Adrenal gland (tissue), 12 donors: ENCODE measurements around the gene LRRIQ1. TPM values are rescaled to one million over a fixed set of nuclear protein-coding genes. Genes with fewer than 3 reads are reported as not detected.

Experiments
- DNase-seq, 7 donors: peaks; one replicate each; pipeline ENCODE4 v3.0.0-alpha.2; 2019 to 2020
- H3K27ac ChIP-seq, 5 donors: fragments of 200-600 bp; sonication (generic) in 4 of 5; 1 replicate in 3 of 5; 2 replicates in 2 of 5; pipeline versions ENCODE4 v1.5.1 to v1.8.0; 2016 to 2020; ENCODE audit warnings: mild to moderate bottlenecking in 1 of 5
- H3K27me3 ChIP-seq: fragments of 200-600 bp; 2 replicates; pipeline ENCODE4 v1.8.0; 2021
- H3K36me3 ChIP-seq, 2 donors: fragments of 200-600 bp; replicated peaks in 1 of 2; 1 replicate in 1 of 2; 2 replicates in 1 of 2; pipeline versions ENCODE4 v1.5.1 to v1.8.0; 2018 to 2022
- H3K4me1 ChIP-seq, 2 donors: fragments of 200-600 bp; replicated peaks in 1 of 2; 1 replicate in 1 of 2; 2 replicates in 1 of 2; pipeline versions ENCODE4 v1.5.1 to v1.8.0; 2018 to 2021
- H3K4me3 ChIP-seq, 4 donors: fragments of 200-600 bp; sonication (generic) in 3 of 4; one replicate each; pipeline ENCODE4 v1.5.1; 2016 to 2018
- H3K9me3 ChIP-seq, 3 donors: fragments of 200-600 bp; sonication (generic) in 1 of 3; replicated peaks in 1 of 3; 1 replicate in 2 of 3; 2 replicates in 1 of 3; pipeline versions ENCODE4 v1.5.1 to v1.8.0; 2016 to 2021
- POLR2A ChIP-seq, 2 donors: fragments of 450-650 bp; IDR thresholded peaks; one replicate each; pipeline ENCODE4 v1.6.1; 2017; ENCODE audit warnings: antibody characterized with exemption in 2 of 2, mild to moderate bottlenecking in 2 of 2, moderate library complexity in 1 of 2
- WGBS, 4 donors: extraction: QIAGEN DNeasy Blood & Tissue Kit in 2 of 4; methylation state at CpG; one replicate each; pipeline versions ENCODE4 v1.1.5 to v1.1.7; 2013 to 2017; 5-methylcytosine and 5-hydroxymethylcytosine counted together
- intact Hi-C, 2 donors: fragments of 100-400 bp; cut with DNase I; formaldehyde crosslinking; loops; one replicate each; pipeline versions ENCODE4 v1.14.1 to v1.15.0; 2022 to 2023
- polyA plus RNA-seq, 3 donors: library from polyadenylated mRNA; stranded (reverse); fragments of 200-250 nt in 2 of 3; fragments of 350-450 nt in 1 of 3; fragmentation: Illumina TruSeq in 1 of 3; extraction: RNeasy Lipid Tissue Mini Kit (QIAGEN cat#74804) in 1 of 3; gene quantifications; one replicate each; pipeline ENCODE4 v1.2.3, GENCODE V29; 2013 to 2014
- total RNA-seq, 9 donors: library from RNA; depleted of rRNA in 4 of 9; stranded (reverse); fragments of >200 nt in 4 of 9; fragments of 120-200 nt in 1 of 9; fragmentation: NEBNext Ultra II Directional in 1 of 9; extraction: Animal tissue kit (Norgen Biotek cat#: 25700) in 1 of 9; gene quantifications; one replicate each; pipeline versions ENCODE4 v1.1.0 to v1.2.4, GENCODE V29; 2013 to 2023
- TF ChIP-seq, protein P1 (sequence below), 6 experiments: fragments of 450-650 bp in 4 of 6; fragments of 200-600 bp in 2 of 6; sonication (generic) in 1 of 6; IDR thresholded peaks; 1 replicate in 5 of 6; 2 replicates in 1 of 6; pipeline versions ENCODE4 v1.5.1 to v1.8.0; 2016 to 2021; ENCODE audit warnings: antibody characterized with exemption in 6 of 6, mild to moderate bottlenecking in 2 of 6, moderate library complexity in 1 of 6
- donor health status: healthy with polysubstance abuse.
- donor health status: Bipolar disorder and iron deficiency.
- donor health status: DM: yes; HTN: yes; CAD: no.
- donor health status: DM: no; HTN: no; CAD: no.
- donor health status: DM: no; HTN: no; CAD: no.
- donor health status: DM: yes; HTN: yes; CAD: no.

The LRRIQ1 gene
- total and polyA plus RNA-seq, 12 donors, result 0.09 to 0.56 (median 0.34) TPM; not detected in 3

DNA sequence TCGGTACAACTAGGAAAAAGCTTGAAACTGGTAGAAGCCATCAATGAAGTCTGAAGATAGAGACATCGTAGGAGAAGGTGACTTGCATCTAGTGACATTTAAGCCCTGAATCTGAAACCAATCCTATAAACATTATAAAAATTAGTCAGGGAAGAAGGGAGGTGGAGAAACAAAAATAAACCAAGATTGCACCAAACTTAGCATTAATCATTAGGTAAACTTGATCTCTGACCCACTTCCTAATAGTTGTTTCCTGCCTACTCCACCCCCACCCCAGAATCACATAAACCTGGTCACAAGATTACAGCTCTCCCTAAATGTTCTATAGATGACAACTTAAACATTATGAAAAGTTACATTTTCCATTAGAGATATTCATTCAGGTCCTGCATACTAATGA is 40.5 kb upstream of the LRRIQ1 start:
- H3K27me3 ChIP-seq, result no peaks in the 10 kb centered on the region
- intact Hi-C loops, result no loop called here
- H3K9me3 ChIP-seq, result no peaks in the 10 kb centered on the region
- DNase-seq, result no peak
- H3K27ac ChIP-seq, result no peak overlapping the region
- WGBS, 4 donors, result 68 to 79% (median 72%) methylated on average over 2 of the region's 2 CpGs
- H3K4me3 ChIP-seq, result no peak overlapping the region
- TF ChIP-seq, protein P1, sequence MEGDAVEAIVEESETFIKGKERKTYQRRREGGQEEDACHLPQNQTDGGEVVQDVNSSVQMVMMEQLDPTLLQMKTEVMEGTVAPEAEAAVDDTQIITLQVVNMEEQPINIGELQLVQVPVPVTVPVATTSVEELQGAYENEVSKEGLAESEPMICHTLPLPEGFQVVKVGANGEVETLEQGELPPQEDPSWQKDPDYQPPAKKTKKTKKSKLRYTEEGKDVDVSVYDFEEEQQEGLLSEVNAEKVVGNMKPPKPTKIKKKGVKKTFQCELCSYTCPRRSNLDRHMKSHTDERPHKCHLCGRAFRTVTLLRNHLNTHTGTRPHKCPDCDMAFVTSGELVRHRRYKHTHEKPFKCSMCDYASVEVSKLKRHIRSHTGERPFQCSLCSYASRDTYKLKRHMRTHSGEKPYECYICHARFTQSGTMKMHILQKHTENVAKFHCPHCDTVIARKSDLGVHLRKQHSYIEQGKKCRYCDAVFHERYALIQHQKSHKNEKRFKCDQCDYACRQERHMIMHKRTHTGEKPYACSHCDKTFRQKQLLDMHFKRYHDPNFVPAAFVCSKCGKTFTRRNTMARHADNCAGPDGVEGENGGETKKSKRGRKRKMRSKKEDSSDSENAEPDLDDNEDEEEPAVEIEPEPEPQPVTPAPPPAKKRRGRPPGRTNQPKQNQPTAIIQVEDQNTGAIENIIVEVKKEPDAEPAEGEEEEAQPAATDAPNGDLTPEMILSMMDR (IDR thresholded peaks at IDR 0.05), result no peak
- no peak for TF ChIP-seq POLR2A (IDR thresholded peaks at IDR 0.05)
- H3K4me1 ChIP-seq, result no peaks in the 10 kb centered on the region
- no peaks in the 10 kb centered on the region for H3K36me3 ChIP-seq

DNA sequence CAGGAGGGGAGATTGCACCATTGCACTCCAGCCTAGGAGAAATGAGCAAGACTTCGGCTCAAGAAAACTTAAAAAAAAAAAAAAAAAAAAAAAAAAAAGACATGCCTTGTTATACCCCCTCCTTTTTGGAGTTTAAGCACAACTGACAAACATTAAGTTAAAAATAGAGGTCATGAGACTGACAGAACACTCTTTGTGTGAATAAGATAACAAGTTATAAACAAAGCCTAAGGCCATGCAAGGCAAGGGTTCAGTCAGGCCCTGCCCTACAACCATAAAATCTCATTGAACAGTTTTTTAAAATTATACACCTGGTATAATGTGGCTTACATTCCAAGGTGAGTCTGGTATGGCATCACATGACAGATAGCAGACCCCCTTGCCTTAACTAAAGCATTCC is 39.4 kb upstream of the LRRIQ1 start:
- no peak for DNase-seq
- no peaks in the 10 kb centered on the region for H3K27me3 ChIP-seq
- H3K4me1 ChIP-seq, result no peaks in the 10 kb centered on the region
- H3K27ac ChIP-seq, result no peak overlapping the region
- TF ChIP-seq, protein P1 (IDR thresholded peaks at IDR 0.05), result no peak
- no peak for TF ChIP-seq POLR2A (IDR thresholded peaks at IDR 0.05)
- WGBS, 4 donors, result 78 to 87% (median 83%) methylated on average over 1 of the region's 1 CpG
- H3K36me3 ChIP-seq, result no peaks in the 10 kb centered on the region
- no peak overlapping the region for H3K4me3 ChIP-seq
- intact Hi-C loops, result no loop called here
- H3K9me3 ChIP-seq, result no peaks in the 10 kb centered on the region

DNA sequence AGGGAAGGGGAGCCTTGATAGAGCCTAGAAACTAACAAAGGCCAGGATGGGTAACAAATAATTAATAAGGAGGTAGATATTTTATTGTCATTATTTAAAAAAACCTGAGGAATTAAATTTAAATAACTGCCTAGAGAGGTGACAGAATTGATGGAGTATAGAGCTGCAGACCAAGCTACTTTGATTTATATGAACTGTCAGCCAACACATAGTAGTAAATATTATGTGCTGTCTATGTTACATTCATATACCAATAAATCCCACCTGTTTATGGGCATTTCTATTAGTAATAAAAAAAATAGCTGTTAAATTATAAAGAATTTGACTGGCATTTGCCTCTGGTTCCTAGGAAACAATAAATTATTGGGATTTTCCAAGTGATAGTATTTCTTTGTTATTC is 37.8 kb upstream of the LRRIQ1 start:
- Histone ChIP-seq H3K27me3 (no peaks in the 10 kb centered on the region), H3K36me3 (no peaks in the 10 kb centered on the region), H3K4me3 (no peak overlapping the region), H3K9me3 (no peaks in the 10 kb centered on the region), H3K27ac (no peak overlapping the region), H3K4me1 (no peaks in the 10 kb centered on the region)
- intact Hi-C loops, result no loop called here
- TF ChIP-seq POLR2A (IDR thresholded peaks at IDR 0.05), result no peak
- TF ChIP-seq, protein P1 (IDR thresholded peaks at IDR 0.05), result no peak
- no peak for DNase-seq

DNA sequence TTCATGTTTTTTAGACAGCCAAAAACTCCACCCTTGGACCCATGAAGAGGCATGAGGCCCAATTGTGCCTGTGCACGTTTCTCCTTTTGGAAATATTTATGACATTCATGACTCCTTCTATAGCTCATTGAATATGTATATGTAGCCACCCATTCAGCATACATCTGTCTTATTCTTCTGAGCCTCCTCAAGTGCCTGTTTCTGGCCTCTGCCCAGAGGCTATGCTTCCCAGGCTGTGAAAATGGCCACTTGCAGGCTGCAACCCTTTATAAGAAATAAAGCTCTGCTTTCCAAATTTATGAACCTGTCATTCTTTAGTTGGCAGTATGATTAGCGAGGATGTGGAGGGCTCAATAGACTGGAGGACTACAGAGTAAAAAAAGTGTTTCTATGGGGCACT is 35.4 kb upstream of the LRRIQ1 start:
- TF ChIP-seq, protein P1 (IDR thresholded peaks at IDR 0.05), result no peak
- no peak for TF ChIP-seq POLR2A (IDR thresholded peaks at IDR 0.05)
- Histone ChIP-seq H3K9me3 (no peaks in the 10 kb centered on the region), H3K4me3 (no peak overlapping the region), H3K4me1 (no peaks in the 10 kb centered on the region), H3K27me3 (no peaks in the 10 kb centered on the region), H3K27ac (no peak overlapping the region), H3K36me3 (no peaks in the 10 kb centered on the region)
- no peak for DNase-seq
- 49 to 62% (median 52%) methylated on average over 2 of the region's 2 CpGs for WGBS, 4 donors
- intact Hi-C loops, result no loop called here
